Hypothalamus (tissue), 51 donors: ENCODE results near the gene TEN1.
A peak's percentile ranks its signal among the peaks of the same experiment; 100 is the strongest.

ENCODE experiments used
- DNase-seq, 51 donors: peaks; one replicate each; lab custom pipeline; 2025; lab: John Stamatoyannopoulos, UW

TEN1 gene

GRCh38 chr17:76004750-76005262, 25.8 kb downstream of the TEN1 start:
- no peak for DNase-seq

DNA sequence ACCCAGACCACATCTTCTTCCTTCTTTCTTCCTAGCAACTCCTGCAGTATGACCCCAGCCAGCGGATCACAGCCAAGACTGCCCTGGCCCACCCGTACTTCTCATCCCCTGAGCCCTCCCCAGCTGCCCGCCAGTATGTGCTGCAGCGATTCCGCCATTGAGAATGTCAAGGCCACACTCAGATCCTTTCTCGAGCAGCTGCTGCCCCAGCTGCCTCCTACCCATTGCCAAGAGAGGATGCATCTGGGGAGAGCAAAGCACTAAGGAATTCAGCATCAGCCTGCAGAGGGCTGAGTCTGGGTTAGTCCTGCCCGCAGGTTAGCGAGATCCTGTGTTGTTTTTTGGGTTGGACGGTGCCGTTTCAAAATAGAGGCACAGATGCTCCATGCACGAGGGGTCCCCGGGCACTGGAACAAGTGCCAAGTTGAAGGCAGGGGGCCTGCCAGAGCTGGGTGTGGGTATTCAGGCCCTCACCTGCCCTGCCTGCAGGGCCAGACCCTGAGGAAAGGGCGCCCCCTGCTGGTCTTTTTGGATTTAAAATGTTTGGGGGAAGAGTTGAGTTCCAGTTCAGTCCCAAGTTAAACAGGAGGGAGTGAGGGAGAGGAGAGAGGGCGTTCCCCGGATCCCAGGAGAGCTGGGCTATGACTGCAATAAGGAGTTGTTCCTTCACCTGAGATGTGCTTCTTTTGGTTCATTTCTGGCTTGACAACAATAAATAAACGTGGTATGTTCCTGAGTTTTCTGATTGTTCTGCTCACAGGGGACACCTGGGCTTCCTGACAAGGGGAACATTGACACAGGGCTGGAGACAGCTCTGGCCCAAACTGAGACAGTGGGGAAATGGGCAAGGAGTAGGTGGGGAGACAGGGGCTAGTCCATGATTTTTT, 26.5 kb downstream of the TEN1 start:
- peak in 49 of 51 donors; percentile 6 to 80 (median 41) for DNase-seq

DNA sequence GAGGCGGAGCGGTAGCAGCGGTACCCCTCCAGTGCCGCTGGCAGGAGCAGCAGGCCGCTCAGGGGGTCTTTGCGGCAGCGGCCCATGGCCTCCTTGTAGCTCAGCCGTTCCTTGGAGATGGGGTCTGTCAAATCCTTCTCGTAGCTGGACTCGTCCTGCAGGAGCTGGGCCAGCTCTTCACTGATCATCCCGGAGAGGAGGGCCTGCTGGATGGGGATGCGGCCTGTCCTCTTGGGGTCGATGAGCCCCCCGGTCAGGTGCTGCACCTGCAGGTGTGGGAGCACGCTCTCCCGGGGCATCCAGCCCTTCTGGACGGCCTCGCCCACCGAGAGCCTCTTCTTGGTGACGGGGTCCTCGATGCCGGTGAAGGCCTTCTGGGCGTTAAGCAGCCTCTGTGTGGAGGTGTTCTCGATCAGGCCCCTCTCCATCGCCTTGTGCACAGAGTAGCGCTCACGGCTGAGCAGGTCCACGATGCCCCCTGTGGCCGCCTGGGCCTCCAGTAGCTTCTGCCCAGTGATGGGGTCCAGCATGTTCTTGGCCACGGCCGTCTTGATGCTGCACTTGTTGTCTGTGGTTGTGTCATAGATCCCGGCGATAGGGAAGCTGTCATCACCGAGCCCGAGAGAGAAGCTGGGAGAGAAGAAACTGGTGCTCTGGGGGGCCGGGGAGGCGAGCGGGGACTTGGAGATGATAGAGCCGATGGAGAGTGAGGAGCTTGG, 28.2 kb downstream of the TEN1 start:
- no peak for DNase-seq

- no peak for DNase-seq
Measured at GRCh38 chr17:76007850-76008165, 28.8 kb downstream of the TEN1 start.

DNA sequence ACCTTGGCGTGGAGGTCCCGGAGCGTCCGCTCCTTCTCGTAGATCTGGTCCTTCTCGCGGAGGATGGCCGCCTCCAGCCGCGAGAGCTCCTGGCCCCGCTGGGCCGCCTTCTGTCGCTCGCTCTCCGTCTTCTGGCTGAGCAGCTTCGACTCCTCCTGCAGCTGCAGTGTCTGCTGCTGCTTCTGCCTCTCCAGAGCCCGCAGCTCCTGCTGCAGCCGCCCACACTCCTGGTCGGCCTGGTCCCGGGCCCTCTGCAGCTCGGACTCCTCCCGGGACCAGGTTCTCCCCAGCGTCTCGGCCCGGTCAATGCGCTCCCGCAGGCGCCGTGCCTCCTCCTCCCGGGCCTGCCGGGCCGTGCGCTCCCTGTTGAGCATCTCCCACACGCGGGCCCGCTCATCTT, 29.2 kb downstream of the TEN1 start:
- DNase-seq: no peak

DNA sequence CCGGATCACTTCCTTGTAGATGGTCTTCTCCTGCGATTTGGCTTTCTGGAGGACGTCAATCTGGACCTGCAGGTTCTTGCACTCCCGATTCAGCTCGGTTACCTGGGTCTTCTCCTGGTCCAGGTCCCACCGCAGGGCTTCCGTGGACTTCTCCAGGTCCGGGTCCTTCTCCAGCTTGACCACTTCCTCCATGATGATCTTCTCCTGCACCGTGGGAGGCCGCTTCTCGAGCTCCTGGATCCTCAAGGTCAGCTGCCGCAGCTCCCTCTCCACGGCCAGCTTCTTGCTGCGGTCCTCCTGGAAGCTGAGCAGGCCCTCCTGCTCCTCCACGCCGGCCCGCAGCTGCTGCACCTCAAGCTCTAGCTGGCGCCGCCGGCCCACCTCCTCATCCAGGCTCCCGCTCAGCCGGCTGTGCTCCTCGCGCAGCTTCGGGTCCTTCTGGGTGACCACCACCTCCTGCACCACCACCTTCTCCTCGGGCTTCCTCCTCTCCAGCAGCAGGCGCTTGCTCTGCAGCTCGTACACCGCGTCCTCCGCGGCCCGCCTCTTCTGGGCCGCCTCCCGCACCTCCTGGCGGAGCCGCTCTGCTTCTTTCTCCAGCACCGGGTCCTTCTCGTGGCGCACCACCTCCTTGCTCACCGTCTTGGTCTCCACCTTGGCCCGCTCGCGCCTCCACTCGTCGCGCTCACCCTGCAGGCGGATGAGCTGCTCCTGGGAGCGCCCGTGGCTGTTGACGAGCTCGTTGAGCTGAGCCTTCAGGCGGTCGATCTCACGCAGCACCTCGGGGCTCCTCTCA, 29.8 kb downstream of the TEN1 start:
- DNase-seq: no peak

- no peak for DNase-seq
Measured at GRCh38 chr17:76009447-76009846, 30.4 kb downstream of the TEN1 start.

DNA sequence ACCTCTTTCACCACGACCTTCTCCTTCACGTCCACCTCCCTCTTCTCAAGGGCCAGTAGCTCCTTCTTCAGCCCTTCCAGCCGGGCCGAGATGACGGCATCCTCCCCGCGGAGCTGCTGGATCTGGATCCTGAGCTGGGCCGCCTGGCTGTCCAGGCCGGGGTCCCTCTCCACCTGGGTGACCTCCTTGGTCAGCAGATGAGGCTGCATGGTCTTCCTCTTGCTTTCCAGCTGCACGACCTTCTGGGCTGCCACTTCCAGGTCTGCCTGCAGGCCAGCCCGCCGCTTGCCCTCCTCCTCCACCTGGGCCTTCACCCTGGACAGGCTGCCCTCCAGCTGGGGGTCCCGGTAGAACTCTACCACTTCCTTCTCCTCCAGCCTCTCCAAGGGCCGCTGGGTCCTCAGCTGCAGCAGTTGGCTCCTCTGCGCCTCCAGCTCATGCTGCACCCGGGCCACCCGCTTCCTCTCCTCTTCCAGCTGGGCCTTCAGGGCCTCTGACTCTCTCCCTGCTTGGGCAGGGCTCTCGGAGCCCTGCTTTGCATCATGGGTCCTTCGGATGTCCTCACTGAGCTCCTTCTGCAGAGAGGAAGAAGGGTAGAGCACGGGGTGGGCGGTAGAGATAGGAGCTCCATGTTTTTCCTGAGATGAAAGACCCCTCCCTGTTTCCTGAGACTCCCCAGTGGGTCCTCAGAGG, 31.1 kb downstream of the TEN1 start:
- no peak for DNase-seq

- DNase-seq: no peak
Measured at GRCh38 chr17:76011951-76012350, 32.9 kb downstream of the TEN1 start.

DNA sequence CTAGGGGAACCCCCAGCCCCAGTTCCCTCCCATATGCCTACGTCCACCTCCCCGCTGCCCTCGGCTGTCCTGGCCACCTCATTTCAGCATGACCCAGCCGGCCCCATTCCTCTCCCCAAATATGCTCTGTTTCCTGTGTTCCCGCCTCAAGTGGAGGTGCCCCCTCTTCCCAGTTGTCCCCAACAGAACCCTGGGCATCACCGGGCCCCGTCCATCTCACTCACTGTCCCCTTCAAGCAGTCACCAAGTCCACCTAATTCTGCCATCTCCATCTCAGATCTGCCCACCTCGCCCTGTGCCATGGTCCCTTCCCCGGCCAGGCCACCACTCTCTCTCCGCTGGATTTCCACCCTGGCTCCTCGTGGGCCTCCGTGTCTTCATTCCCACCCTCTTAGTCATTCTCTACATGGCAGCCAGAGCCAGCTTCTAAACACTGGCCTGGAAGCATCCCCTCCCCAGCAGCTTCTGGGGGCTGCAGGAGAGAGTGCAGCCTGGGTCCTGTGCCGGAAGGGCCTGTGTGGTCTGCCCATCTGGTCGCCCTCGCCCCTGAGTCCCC, 34.4 kb downstream of the TEN1 start:
- no peak for DNase-seq

DNA sequence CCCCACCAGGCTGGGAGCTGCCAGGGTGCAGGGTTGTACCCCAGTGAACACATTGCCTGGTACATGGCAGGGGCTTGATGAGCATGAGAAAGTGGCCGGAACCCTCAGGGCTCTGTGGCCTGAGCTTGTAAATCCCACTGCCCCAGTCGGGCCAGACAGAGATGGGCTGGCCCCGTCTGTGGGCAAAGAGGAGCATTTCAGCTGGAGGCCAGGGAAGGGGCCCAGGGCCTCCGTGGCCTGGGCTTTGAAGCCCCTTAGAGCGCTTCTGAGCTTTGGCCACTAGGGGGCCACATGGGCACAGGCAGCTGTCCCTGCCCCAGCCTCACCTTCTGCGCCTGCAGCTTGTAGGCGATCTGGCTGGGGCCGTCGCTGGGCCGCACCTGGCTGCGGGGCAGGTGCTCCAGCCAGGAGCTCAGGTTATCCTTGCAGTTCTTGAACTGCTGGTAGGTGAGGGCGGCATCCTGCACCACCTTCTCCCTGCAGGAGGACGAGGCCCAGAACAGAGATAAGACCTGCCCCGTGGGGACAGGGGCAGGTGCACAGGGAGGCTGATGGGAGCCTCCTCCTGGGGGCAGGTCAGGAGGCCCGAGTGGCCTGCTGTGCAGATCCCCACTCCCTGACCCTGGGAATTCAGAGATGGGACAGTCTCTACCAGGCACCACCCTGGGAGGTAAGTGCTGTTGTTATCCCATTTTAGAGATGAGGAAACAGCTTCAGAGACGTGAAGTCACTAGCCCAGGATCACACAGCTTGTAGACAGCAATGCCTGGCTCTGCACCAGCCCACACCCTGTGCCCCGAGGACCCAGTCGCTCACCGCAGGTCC, 35.3 kb downstream of the TEN1 start:
- peak in 32 of 51 donors; percentile 2 to 65 (median 26) for DNase-seq

DNA sequence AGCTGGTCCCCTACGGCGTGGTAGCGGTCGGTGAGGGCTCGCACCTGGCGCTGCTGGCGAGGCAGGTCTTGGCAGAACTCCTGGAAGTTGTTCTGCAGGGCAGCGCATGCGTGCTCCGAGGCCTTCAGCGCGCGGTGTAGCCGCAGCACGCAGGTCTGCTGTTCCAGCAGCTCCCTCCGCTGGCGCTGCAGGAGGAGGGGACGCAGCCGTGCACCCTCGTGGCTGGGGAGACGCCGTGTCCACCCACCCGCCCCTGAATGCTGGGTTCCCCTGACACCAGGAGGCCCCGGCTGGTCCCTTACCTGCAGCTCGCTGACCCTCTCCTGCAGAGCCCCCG, 35.9 kb downstream of the TEN1 start:
- no peak for DNase-seq

- no peak for DNase-seq
Measured at GRCh38 chr17:76017481-76018339, 38.7 kb downstream of the TEN1 start.

DNA sequence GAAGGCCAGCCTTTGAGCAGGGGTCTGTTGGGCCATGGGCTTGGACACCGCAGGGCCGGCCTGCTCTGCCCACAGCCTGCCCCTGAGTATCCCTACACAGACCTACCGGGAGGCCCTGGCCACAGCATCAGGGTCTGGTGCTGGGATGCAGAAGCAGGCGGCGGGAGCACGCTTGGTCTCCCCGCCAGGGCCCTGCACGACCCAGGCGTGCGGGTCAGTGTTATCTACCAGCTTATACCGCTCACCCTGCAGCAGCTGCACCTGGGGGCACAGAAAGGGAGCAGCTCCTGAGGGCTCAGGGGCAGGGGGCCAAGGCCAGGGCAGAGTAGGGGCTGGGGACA, 39.3 kb downstream of the TEN1 start:
- DNase-seq: no peak

DNA sequence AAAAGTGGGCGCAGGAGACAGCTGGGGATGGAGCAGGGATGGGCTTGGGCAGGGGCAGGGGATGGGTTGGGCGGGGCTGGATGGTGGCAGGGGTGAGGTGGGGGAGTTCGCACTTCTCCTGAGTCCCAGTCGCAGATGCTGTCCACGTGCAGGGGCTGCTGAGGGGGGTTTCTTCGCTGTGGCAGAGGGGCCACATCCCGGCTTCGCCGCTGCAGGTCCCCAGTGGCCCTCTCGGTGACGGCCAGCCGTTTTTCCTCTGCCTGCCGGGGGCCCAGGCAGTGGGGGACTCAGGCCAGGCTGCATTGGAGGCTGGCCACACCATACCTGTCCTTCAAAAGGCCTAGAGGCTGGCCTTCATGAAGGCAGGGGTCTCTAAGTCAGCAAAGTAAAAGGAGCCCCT, 39.8 kb downstream of the TEN1 start:
- DNase-seq: no peak

DNA sequence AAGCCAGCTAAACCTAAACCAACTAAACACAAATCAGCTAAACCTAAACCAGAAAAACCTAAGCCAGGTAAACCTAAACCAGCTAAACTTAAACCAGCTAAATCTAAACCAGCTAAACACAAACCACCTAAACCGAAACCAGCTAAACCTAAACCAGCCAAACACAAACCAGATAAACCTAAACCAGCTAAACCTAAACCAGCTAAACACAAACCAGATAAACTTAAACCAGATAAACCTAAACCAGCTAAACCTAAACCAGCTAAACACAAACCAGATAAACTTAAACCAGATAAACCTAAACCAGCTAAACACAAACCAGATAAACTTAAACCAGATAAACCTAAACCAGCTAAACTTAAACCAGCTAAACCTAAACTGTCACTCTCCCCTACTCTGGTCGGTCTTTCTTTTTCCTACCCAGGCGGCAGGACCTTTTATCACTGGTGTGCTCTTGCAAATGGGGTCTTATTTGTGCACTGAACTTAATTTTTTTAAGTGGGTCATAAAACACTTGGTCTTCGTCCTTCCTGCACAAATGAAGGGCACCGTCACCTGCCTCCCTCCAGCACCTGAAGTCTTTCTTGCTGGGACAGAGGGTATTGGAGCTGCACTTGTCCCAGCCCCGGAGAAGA, 40.9 kb downstream of the TEN1 start:
- DNase-seq: no peak

DNA sequence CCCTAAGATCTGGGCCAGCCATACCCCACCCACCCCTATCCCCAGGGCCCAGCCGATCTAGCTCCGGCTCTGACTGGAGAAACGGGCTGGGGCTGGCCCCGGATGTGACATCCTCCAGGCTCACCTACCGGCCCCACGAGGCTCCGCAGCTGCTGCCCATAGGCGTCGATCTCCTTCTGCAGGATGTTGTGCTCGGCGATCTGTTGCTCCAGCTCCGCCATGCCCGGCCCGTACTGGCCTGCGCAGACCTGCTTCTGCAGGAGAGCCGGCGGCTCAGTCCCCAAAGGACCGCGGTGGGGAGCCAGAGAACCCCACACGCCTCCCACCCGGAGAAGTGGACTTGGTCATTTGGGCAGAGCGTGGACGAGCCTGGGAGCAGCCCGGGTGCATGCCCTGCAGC, 43.2 kb downstream of the TEN1 start:
- DNase-seq: no peak
